HG02938 (cell line): ENCODE measurements around the gene BAZ2B.

Experiments
- ATAC-seq: cut with Tn5 transposase; IDR thresholded peaks from one replicate; pipeline ENCODE4 v1.9.1; 2021; ENCODE audit warnings: mild to moderate bottlenecking, moderate library complexity; ENCODE audit not compliant: unreplicated experiment

BAZ2B gene

DNA sequence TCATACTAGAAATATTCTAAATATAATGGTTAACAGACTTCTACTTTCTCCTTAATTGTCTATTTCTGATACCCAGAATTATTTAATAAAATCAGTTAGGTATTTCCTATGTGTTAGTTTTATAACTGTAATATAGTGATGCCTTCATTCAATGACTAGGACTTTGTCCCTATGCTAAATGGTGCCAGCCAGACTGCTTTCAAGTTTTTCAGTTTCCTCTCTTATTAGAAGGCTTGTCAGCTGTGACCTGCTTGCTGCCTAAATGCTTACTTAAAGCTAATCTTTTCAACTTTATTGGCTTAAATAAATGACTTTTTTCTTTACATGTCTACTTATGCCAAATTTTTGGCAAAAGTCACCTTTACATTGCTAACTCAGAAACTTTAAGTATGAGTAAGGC is 30.7 kb downstream of the BAZ2B start:
- no peak for ATAC-seq

DNA sequence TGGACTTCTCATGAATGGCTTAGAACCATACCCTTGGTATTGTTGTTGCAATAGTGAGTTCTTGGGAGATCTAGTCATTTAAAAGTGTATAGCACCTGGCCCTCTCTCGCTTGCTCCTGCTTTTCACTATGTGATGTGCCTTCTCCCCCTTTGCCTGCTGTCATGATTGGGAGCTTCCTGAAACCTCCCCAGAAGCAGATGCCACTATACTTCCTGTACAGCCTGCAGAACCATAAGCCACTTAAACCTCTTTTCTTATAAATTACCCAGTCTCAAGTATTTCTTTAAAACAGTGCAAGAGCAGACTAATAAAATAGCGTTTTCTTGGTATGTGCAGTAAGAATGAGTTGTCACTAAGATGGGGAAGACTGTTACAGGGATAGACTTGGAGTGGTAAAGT is 31.6 kb downstream of the BAZ2B start:
- ATAC-seq = no peak

DNA sequence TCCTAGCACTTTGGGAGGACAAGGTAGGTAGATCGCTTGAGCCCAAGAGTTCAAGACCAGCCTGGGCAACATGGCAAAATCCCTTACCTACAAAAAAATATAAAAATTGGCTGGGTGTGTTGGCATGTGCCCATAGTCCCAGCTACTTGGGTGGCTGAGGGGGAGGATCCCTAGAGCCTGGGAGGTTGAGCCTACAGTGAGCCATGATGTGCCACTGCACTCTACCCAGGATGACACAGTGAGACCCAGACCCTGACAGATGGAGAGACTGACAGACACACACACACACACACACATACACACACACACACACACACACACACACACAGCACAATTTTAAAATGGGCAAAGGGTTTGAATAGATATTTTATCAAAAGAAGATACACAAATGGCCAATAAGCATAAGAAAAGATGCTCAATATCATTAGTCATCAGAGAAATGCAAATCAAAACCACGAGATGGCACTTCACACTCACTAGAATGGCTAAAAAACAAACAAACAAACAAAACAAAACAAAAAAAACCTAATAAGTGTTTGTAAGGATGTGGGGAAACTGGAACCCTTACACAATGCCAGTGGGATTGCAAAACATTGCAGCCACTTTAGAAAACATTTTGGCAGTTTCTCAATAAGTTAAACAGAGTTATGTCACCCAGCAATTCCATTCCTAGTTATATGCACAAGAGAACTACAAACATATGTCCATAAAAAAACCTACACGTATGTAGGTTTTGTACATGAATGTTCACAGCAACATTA is 42.3 kb downstream of the BAZ2B start:
- ATAC-seq = no peak

DNA sequence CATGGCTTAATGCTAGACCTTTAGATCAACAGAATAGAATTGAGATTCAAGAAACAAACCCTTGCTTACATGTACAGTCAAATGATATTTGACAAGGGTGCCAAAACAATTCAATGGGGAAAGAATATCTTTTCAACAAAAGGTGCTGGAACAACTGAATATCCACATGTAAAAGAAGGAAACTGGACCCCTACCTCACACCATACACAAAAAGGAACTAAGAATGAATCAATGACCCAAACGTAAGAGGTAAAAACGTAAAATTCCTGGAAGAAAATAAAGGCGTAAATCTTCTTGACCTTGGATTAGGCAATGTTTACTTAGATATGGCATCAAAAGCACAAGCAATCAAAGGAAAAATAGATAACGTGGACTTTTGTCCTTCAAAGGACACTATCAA is 43.1 kb downstream of the BAZ2B start:
- no peak for ATAC-seq

DNA sequence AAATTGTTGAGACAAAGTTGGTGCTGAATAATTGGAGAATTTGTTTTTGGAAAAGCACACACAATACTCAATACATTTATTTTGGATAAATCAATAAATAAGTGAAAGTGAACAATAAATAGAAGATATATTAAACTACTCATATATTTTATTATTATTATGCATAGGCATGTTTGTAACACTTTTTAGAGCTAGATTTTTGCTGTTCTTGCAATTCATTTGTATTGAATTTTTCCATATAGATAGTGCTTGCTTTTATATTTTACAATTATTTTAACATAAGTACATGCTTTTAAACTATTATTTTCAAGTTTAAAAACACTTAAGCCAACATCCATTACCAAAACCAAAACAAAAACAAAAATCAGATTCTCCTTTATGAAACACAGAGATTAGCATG is 43.9 kb downstream of the BAZ2B start:
- no peak for ATAC-seq

DNA sequence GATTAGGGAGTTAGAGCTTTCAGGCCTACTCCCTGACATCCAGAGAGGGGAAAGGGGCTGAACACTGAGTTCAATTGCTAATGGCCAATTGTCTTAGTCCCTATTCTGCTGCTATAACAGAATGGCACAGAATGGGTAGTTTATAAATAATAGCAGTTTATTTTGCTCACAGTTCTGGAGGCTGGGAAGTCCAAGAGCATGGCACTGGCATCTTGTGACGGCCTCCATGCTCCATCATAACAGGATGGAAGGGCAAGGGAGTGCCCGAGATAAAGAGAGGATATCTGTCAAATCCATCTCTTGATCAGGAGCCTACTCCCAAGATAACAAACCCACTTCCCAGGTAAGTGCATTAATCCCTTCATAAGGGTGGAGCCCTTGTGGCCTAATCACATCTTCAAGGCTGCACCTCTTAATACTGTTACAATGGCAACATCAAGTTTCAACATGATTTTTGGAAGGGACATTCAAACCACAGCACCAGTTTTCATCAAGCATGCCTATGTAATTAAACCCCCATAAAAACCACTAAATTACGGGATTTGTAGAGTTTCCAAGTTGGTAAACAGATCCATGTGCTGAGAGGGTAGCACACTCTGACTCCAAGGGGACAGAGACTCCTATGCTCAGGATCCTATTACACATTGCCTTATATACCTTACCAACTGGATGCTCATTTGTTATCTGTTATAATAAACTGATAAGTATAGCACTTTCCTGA is 44.6 kb downstream of the BAZ2B start:
- ATAC-seq = no peak

DNA sequence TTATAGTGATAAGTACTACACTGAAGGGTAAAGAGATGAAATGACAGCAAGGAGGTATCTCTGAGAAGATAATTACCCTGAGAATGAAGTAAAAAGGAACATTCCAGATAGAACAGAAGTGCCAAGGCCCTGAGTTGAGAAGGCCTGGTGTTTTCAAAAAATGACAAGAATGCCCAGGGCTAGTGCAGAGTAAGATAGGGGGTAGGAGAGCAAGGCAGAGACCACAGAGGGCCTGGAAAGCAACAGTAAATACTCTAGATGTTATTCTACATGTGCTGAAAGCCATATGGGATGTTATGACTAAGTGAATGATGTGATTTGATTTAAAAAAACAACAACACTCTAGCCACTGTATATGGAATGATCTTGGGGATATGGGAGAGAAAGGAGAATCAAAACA is 52.3 kb downstream of the BAZ2B start:
- ATAC-seq = no peak

DNA sequence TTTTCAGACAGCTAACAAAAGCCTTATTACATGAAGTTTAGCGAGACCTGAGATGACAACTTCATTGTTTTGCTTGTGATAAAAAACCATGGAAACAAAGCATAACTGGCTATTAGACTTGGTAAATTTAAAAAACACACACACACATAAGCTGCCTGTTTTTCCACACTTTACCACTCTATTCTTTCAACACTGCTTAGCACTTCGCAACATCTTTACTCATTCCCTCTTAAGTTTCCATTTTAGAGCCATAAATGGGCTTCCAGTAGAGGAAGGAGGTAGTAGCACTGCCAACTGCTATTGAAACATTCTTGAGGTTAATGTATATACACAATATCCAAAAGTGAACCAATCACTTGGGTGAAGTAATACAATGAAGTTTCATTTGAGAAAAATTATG is 54.1 kb downstream of the BAZ2B start:
- no peak for ATAC-seq

DNA sequence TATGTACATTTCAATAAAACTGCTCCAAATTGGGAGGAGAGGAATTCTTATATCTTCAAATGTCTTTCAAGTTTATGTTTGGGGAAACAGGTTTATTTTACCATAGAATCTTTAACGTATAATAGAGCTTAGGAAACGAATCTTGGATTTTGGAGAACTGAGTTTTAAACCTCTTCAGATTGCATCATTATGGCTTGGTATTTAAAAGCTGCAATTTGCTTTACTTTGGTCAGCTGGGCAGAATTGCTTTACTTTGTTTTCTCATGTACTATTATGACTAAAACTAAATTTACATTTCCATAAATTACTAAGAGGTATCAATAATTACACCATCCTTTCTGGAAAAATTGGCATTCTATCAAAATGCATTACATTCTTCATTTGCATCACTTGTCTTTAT is 54.6 kb downstream of the BAZ2B start:
- ATAC-seq = no peak

DNA sequence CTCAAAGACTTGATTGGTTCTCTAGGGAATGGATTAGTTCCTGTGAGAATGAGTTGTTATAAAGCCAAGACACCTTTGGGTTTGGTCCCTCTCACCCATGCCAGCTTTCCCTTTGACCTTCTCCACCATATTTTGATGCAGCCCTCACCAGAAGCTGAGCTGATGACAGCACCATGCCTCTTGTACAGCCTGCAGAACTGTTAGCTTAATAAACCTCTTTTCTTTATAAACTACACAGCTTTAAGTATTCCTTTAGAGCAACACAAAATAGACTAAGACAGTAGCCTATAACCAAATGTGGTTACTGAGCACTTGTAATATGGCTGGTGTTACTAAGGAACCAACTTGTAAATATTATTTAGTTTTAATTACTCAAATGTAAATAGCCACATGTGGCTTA is 55.1 kb downstream of the BAZ2B start:
- ATAC-seq = no peak

DNA sequence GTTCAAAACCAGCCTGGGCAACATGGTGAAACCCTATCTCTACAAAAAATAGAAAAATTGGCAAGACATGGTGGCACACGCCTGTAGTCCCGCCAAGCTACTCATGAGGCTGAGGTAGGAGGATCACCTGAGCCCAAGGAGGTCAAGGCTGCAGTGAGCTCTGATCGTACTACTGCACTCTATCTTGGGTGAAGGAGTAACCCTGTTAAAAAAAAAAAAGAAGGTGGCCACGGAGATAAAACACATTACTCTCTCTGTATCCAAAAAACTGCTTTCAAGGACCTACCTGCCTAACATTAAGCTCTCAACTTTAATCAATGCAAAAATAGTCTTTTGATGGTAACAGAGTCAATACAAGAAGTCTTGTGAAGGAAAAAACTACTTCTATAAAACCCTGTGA is 57.3 kb downstream of the BAZ2B start:
- no peak for ATAC-seq

DNA sequence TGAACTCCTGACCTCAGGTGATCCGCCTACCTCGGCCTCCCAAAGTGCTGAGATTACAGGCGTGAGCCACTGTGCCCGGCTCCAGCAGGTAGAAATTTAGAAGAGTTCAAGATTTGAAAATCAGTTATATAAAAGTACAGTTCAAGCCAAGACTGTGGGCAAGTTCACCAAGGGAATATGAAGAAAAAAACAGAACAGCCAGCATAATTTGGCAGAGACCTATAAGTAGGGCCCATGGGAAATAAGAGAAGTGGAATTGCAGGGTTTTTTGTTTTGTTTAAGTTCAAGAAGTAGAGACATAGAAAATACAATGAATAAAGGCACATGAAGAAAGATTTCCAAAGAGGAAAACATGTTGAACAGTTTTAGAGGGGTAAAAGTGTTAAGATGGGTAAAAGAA is 57.9 kb downstream of the BAZ2B start:
- no peak for ATAC-seq

DNA sequence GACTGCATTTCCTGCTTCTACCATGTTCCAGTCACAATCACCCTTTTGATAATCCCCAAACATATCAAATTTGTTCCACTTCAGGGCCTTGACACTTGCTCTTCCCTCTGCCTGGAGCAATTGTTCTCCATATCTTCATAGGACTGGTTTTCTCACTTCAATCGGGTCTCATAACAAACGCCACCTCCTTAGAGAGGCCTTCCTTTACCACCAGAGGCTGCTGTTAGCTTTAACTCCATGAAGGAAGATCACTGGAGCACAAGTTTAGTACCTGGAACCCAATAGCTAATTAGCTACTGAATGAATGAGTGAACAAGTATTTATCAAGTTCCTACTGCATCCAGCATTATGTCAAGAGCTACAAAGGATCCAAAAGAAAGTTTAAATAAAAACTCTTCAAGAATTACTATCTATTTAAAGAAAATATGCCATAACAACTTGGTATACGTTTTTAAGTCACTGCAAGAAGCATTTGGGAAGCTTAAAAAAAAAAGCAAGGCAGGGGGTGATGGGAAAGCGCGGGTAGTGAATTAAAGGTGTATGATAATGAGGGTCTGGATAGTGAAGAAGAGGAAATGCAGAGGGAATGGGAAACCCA is 58.8 kb downstream of the BAZ2B start:
- no peak for ATAC-seq

DNA sequence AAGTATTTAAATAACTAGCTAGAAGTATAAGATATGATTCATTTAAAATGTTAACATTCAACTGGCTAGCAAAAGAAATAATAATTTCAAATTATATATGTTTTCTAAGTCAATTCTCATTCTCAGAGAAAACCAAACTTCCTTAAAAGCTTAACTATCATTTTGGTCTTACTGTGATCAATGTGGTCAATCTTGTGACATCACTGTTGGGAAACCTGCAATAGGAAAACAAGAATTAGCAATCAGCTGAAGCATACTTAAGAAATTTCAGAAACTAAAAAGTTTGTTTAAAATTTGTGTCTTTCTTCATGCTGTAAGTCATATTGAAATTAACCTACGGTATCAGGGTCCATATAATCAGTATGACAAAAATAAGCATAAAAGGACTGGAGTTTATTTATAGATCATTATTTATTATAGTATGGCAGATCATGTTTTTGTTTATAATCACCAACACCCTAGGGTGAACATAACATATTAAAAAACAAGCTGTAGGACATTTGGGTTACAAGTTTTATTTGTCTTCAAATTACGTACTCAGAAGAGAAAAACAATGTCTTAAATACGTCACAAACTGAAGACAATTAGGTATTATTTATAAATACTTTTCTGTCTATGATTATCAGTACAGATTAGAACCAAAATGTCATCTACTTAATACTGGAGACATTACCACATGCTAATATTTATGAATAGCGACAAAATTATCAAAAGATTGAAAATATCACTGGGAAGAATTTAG is 60.5 kb downstream of the BAZ2B start:
- no peak for ATAC-seq

DNA sequence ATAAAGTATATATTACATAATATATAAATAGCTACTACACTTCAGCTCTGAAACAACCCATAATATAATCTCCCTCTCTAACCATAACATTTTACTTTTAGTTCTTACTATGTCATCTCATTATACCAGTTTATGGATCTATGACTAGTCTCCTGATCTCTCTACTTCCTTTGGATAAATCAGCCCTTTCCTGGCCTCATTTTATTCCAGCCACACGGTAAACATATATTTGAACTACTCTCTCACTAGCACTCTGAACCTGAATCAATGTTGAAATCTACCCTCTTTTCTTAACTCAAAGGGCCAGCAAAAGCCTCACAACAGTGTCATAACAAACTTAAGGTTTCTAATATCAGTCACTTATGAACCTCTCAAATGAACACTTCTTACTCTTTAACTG is 62.6 kb downstream of the BAZ2B start:
- ATAC-seq = no peak

DNA sequence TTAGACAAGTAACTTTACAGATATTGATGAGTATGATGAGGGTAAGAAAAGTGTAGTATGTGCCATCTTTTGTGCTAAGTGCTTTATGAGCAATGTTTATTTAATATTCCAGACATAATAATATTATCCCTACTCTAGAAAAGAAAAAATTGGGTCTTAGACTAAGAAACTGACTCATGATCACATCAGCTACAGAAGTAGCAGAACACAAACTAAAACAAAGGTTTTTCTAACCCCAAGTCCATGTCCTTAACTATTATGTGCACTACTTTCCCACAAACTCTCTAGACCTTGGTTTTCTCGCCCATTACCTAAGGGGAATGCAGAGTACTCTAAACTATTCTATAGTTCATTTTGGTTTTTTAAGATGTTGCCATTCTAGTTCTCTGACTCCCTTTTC is 64.5 kb downstream of the BAZ2B start:
- ATAC-seq = no peak

DNA sequence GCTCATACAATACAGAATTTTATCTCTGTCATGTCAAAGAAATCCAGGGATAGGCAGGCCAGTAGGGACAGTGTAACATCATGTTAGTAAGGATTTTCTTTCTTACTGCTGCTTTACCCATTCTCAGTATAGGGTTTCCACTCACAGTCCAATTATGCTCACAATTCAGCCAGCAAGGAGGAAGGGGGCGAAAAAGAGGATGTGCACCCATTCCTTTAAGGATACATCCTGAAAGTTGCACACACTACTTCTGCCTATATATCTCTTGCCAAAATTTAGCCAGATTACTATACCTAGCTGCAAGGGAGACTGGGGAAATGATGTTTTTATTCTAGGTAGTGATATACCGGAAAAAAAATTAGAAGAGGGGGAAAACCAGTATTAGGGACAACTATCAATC is 66.1 kb downstream of the BAZ2B start:
- ATAC-seq = no peak

DNA sequence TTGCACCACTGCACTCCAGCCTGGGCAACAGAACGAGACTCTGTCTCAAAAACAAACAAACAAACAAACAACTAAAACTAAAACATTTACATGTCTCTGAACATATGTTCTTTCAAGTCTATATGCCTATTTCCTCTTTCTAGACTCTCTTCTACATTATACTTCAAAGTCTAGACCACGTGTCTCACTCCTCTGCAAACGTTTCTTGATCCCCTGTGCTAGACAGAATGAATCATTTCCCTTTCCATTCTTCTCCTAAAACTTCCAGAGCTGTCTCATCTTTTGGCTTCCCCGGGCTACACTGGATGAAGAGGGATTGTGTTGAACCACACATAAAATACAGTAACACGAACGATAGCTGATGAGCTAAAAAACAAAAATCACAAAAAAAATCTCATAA is 67.1 kb downstream of the BAZ2B start:
- ATAC-seq = no peak

DNA sequence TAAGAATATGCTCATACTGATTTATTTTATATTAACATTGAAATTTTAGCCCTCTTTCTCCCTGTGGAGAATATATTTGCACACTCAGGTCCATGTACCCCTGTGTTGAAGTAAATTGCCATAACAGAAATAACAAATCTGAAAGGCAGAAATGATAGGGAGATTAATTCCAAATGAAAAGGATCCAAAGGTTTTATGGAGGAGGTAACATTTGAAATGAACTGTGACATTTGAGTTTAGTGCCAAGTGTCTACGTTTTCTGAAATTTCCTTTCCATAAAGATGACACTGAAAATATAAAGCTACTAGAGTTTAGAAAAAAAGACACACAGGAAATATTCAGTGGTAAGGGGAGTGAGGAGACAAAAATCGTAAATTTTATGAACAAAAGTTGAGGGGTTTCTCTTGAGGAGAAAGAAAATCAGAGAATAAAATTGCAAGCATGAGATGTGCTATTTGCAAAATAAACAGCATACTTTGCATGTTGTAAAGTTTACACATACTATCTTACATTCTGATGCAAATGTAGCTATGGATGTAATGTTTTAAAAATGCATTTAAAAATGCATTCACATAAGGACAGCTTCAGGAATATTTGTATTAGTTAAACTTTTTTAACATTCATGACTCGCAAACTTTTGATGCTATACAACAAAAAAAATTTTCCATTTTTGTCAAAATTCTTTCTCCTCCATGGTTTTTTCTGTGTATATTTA is 69.5 kb downstream of the BAZ2B start:
- no peak for ATAC-seq

DNA sequence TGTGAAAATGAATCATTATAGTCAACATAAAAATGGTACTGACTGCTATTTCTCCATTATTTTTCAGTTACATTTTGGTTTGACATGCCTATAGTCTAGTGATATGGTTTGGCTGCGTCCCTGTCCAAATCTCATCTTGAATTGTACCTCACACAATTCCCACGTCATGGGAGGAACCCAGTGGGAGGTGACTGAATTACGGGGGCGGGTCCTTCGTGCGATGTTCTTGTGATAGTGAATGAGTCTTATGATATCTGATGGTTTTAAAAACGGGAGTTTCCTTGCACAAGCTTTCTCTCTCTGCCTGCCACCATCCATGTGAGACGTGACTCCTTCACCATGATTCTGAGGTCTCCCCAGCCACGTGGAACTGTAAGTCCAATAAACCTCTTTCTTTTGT is 70.3 kb downstream of the BAZ2B start:
- no peak for ATAC-seq

DNA sequence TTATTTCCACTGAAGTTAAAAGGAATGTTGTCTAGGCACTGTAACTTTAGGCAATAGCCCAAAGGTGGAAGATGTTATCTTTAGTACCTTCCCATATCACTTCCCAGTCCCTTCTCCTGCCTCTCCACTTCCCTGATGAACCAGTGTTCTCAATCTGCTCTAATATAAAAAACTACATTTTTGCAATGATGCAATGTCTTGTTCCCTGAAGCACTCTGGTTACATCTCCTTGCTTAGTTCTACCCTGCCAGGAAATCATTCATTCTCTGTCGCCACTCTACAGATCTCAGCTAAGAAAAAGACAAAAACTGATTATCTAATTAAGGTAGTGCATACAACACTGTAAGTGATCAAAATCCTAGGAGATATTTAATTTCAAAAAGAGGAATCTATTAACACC is 71.3 kb downstream of the BAZ2B start:
- no peak for ATAC-seq
